ENCODE results near the gene SLC2A10. TPM values are rescaled to one million over a fixed set of nuclear protein-coding genes. Genes with fewer than 3 reads are reported as not detected.

Gene SLC2A10
- total RNA-seq, 2 donors from 2014 or later, result 0.07 TPM; not detected in 1

DNA sequence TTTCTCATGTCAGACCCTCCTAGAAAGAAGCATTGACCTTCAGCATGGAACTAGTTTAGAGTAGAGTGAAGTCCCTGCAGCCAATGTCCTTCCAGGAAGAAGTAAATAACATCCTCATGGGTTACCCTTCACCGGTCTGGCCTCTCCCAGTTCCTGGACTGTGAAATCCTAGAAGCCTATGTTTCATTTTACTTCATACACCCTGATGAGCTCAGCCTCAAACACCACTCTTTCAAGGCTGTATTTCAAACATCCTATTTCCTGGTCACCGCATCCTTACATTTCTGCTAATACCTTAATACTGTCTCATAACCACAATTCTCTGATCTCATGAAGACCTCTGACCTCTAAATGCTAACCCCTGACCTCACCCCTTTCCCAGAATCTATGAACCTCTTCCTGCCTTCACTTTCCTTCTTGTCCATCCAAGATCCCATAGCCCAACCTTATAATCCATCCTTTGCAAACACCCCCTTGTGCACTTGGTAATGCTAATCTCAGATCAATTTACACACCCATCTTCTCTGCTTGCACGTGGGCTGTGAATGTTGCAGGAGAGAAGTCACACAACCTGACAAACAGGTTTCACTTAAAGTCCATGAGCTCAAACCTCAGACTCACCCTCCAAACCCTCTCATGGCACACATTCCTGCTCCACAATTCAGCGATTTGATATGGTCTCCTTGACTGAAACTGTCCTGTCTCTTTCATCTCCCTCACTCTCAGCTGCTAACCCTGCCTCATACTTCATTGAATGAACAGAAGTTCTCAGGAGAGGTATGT is 30.2 kb downstream of the SLC2A10 start:
- no peaks in the 10 kb centered on the region for H3K4me1 Mint-ChIP-seq (ENCODE audit: low read depth)
- no peak overlapping the region for H3K4me3 Mint-ChIP-seq
- ATAC-seq (replicated peaks in 1 of 2), result no peak
- H3K36me3 Mint-ChIP-seq (ENCODE audit: insufficient read depth in 2 of 2), result no peaks in the 10 kb centered on the region
- peaks cover 0 to 4% of the 10 kb centered on the region in 2 donors for H3K9me3 Mint-ChIP-seq
- no peak for DNase-seq
- H3K27me3 Mint-ChIP-seq (ENCODE audit: low read depth), result peaks cover 28% of the 10 kb centered on the region
- no peak overlapping the region for H3K27ac Mint-ChIP-seq

DNA sequence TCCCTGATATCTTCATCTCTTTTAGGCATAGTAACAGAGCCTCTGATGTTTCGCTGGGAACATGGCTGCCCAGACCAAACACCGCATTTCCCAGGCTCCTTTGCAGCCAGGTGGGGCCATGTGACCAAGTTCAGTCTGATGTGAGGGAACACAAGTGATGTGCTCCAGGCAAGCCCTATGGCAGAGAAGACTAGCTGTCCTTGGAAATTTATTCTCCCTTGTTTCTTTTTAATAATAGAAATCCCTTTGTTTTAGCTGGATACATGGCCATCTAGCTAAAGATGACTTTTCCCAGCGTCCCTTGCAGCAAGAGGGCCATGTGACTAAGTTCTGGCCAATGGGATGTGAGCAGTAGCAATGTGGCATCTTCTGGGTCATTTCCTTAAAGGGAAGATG is 30.8 kb downstream of the SLC2A10 start:
- Mint-ChIP-seq H3K27ac (no peak overlapping the region), H3K4me1 (ENCODE audit: low read depth) (no peaks in the 10 kb centered on the region), H3K4me3 (no peak overlapping the region), H3K36me3 (ENCODE audit: insufficient read depth in 2 of 2) (no peaks in the 10 kb centered on the region), H3K27me3 (ENCODE audit: low read depth) (peaks cover 31% of the 10 kb centered on the region), H3K9me3 (peaks cover 0 to 4% of the 10 kb centered on the region in 2 donors)
- DNase-seq (no peak), ATAC-seq (replicated peaks in 1 of 2) (no peak)

DNA sequence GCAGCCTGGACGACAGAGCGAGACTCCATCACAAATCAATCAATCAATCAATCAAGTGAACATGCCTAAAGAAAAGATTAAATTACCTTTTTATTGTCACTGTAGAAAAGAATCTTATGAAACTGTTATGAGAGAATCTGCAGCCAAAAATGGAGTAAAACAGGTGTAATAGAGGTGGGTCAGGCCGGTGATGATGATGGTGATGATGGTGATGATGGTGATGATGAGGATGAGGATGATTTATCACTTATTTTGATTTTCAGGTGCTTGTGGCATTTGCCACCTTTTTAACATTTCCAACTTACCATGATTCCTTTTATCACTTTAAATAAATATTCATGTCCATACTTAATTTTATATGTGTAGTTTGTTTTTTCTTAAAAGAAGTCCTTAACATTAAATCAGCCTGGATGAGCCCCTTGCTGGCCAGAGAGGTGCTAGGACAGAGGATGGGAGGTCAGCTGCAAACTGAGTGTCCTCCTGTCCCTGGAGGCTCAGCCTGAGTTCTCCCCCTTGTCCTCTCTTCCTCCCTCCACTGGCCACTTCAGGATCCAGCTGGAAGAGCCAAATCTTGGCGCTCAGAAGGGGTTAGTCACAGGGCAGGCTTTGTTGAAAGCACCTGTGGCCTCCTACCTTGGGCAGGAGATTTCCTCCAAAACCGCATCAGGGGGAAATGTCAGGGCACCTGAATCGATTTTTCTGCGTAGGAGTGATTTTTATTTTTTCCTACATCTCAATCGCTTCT is 32.6 kb downstream of the SLC2A10 start:
- H3K27me3 Mint-ChIP-seq (ENCODE audit: low read depth), result peaks cover 44% of the 10 kb centered on the region

DNA sequence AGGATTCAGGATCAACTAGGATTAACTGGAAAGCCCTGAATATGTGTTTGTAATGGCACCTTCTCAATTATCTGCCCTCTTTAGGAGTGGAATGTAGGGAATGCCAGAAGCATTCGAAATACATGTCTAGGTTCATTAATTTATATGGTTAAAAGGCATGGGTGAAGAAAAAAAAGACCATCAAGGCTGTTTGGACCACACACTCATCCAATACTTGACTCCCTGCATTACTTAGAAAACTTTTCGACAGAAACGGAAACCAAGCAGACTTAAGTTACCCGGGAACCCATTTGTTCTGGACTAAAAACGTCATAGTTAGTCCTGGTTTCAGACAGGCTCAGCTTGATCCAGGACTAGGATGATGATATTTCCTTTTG is 33.2 kb downstream of the SLC2A10 start:
- Mint-ChIP-seq H3K4me3 (no peak overlapping the region), H3K9me3 (peaks cover 0 to 4% of the 10 kb centered on the region in 2 donors), H3K27me3 (ENCODE audit: low read depth) (peaks cover 50% of the 10 kb centered on the region), H3K36me3 (ENCODE audit: insufficient read depth in 2 of 2) (no peaks in the 10 kb centered on the region), H3K27ac (no peak overlapping the region), H3K4me1 (ENCODE audit: low read depth) (no peaks in the 10 kb centered on the region)
- ATAC-seq (replicated peaks in 1 of 2) (no peak), DNase-seq (no peak)

More for the DNA sequence above, 32.6 kb downstream of the SLC2A10 start:
- Mint-ChIP-seq H3K4me3 (no peak overlapping the region), H3K9me3 (peaks cover 0 to 4% of the 10 kb centered on the region in 2 donors), H3K27ac (no peak overlapping the region), H3K36me3 (ENCODE audit: insufficient read depth in 2 of 2) (no peaks in the 10 kb centered on the region), H3K4me1 (ENCODE audit: low read depth) (no peaks in the 10 kb centered on the region)
- DNase-seq (no peak), ATAC-seq (replicated peaks in 1 of 2) (no peak)

DNA sequence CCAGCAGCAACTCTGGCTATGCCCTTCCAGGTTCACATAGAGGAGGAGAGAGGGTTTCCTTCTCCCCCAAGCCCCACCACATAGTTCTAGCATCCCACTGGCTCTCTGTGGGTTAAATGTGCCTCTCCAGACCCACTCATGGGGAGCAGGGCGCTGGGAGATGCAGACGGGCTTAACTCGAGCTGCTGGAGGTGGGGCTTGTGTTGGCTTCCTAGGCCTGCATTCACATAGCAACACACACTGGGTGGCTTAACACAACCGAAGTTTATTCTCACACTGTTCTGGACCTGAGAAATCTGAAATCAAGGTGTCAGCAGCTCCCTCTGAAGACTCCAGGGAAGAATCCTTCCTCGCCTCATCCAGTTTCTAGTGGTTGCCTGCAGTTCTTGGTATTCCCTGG is 33.6 kb downstream of the SLC2A10 start:
- H3K9me3 Mint-ChIP-seq, result peaks cover 0 to 4% of the 10 kb centered on the region in 2 donors
- H3K27me3 Mint-ChIP-seq (ENCODE audit: low read depth), result peaks cover 54% of the 10 kb centered on the region
- H3K27ac Mint-ChIP-seq, result no peak overlapping the region
- no peaks in the 10 kb centered on the region for H3K36me3 Mint-ChIP-seq (ENCODE audit: insufficient read depth in 2 of 2)
- no peak for ATAC-seq (replicated peaks in 1 of 2)
- no peak overlapping the region for H3K4me3 Mint-ChIP-seq
- no peaks in the 10 kb centered on the region for H3K4me1 Mint-ChIP-seq (ENCODE audit: low read depth)
- no peak for DNase-seq

DNA sequence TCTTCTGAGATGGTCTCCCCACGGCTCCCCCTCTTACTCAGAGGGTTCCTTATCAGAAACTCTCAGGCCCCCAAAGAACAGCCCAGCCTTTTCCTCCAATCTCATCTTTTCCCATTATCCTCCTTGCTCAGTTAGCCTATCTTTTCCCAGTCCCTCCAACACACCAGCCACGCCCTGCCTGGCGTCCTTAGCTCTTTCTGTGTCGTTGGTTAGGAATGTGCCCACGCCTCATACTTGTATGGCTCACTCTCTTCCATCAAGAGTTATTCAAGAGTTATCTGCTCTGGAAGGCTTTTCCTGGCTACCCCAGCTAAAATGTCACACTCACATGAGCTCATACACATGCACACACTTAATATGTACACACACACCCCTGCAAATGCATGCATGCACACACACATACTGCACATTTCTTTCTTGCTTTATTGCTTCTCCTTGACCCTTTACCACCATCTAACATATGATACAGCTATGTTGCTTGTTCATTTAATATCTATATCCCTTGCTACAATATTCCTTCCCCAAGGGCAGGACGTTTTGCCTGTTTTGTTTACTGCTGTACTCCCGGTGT is 37.6 kb downstream of the SLC2A10 start:
- H3K27ac Mint-ChIP-seq, result no peak overlapping the region
- no peaks in the 10 kb centered on the region for H3K9me3 Mint-ChIP-seq
- no peaks in the 10 kb centered on the region for H3K36me3 Mint-ChIP-seq (ENCODE audit: insufficient read depth in 2 of 2)

DNA sequence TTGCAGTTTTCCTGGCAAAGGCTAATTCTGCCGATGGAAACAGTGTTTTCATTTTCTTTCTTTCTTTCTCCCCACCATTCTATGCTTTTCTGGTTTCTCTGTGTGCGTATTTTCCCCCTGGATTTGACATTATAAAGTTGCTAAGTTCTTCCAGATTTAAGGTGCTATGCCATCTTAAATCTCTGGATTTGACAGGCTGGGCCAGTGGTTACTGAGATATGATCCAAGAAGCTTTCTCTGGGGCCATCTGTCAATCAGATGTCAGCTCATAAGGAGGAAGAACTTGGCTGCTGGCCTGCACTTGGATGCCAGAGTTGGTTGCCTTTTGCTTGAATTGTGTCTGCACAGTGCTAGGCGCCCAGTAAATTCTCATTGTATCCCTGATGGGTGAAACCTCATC is 39.7 kb downstream of the SLC2A10 start:
- no peaks in the 10 kb centered on the region for H3K9me3 Mint-ChIP-seq
- H3K4me1 Mint-ChIP-seq (ENCODE audit: low read depth), result peaks cover 4% of the 10 kb centered on the region
- H3K36me3 Mint-ChIP-seq (ENCODE audit: insufficient read depth in 2 of 2), result no peaks in the 10 kb centered on the region
- ATAC-seq (replicated peaks in 1 of 2) (no peak), DNase-seq (no peak)
- H3K27ac Mint-ChIP-seq, result no peak overlapping the region
- H3K27me3 Mint-ChIP-seq (ENCODE audit: low read depth), result peaks cover 66% of the 10 kb centered on the region
- H3K4me3 Mint-ChIP-seq, result no peak overlapping the region

More for the DNA sequence above, 37.6 kb downstream of the SLC2A10 start:
- no peak for ATAC-seq (replicated peaks in 1 of 2)
- Mint-ChIP-seq H3K4me3 (no peak overlapping the region), H3K4me1 (ENCODE audit: low read depth) (no peaks in the 10 kb centered on the region), H3K27me3 (ENCODE audit: low read depth) (peaks cover 71% of the 10 kb centered on the region)
- DNase-seq, result no peak

DNA sequence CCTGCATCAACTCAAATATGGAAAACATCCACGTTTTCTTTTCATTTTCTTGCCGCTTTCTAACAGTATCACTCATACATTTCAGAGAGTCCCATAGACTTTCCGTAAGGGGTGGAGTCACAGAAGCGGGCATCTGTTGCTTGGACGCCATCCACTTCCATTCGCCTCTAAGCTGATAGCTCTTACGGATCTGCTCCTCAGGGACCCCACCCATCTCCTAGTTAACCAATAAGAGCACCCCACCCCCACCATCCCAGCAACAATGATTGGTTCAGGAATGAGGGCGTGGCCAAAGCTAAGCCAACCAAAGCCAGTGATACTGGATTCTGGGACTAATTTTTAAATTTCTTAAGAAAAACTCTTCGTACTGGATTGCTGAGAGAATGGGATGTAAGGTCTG is 42.4 kb downstream of the SLC2A10 start:
- Mint-ChIP-seq H3K36me3 (ENCODE audit: insufficient read depth in 2 of 2) (no peaks in the 10 kb centered on the region), H3K27ac (no peak overlapping the region), H3K9me3 (no peaks in the 10 kb centered on the region), H3K27me3 (ENCODE audit: low read depth) (peaks cover 50% of the 10 kb centered on the region), H3K4me3 (no peak overlapping the region), H3K4me1 (ENCODE audit: low read depth) (peaks cover 4% of the 10 kb centered on the region)
- ATAC-seq (replicated peaks in 1 of 2), result no peak
- no peak for DNase-seq

DNA sequence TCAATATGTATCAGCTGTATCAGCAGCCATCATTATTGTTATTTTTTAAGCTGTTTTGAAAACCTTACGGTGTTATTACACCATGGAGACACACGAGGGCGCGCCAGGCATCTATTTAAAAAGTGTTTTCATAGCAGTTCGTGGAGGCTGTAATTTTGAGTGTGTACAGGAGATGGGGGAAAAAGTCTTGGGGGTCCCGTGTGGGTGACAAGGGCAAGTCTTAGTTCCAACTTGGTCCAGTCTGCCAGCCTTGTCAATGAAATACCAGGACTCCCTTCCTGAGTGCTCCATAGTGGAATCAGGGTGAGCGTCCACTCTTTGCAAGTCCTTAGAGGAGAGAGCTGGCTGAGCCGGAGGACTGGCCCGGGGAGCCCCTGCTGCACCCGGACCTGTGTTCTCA is 43.3 kb downstream of the SLC2A10 start:
- Mint-ChIP-seq H3K4me3 (no peak overlapping the region), H3K4me1 (ENCODE audit: low read depth) (peaks cover 4% of the 10 kb centered on the region), H3K27ac (no peak overlapping the region), H3K27me3 (ENCODE audit: low read depth) (peaks cover 42% of the 10 kb centered on the region), H3K9me3 (no peaks in the 10 kb centered on the region), H3K36me3 (ENCODE audit: insufficient read depth in 2 of 2) (no peaks in the 10 kb centered on the region)
- DNase-seq (peak; percentile 53 to 56), ATAC-seq (replicated peaks in 1 of 2) (no peak)

DNA sequence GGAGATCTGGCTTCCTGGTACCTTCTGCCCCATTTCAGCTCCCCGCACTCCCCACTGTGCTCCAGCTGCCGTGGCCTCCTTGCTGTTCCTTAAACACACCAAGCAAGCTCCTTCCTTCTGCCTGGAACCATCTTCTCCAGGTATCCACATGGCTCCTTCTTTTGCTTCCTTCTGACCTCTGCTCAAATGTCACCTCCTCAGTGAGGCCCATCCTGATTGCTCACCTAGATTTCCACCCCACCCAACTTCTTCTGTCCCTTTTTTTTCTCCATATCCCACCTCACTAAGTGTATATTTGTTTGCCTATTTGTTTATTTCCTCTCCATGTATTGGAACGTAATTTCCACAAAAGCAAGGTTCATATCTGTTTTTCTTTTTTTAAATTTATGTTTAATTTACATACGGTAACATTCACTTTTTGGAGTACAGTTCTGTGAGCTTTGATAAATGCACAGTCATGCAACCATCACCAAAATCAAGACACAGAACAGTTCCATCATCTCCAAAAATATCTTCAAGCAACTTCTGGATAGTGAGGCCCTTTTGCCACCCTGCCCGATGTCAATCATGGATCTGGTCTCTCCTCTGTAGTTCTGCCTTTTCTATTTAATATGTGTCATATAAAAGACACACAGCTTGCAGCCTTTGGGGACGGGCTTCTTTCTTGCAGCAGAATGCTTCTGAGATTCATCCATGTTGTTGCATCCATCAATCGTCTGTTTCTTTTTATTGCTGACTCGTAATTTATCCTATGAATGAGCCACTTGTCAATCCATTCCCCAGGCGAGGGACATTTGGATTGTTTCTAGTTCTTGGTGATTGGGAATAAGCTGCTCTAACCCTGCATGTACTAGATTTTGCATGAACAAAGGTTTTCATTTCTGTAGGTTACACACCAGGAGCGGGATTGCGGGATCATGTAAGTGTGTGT is 46.3 kb downstream of the SLC2A10 start:
- H3K9me3 Mint-ChIP-seq, result no peaks in the 10 kb centered on the region
- H3K27me3 Mint-ChIP-seq (ENCODE audit: low read depth), result peaks cover 24% of the 10 kb centered on the region
- H3K4me1 Mint-ChIP-seq (ENCODE audit: low read depth), result peaks cover 4% of the 10 kb centered on the region
- H3K27ac Mint-ChIP-seq, result no peak overlapping the region
- no peak overlapping the region for H3K4me3 Mint-ChIP-seq
- ATAC-seq (replicated peaks in 1 of 2) (no peak), DNase-seq (no peak)
- H3K36me3 Mint-ChIP-seq (ENCODE audit: insufficient read depth in 2 of 2), result no peaks in the 10 kb centered on the region

DNA sequence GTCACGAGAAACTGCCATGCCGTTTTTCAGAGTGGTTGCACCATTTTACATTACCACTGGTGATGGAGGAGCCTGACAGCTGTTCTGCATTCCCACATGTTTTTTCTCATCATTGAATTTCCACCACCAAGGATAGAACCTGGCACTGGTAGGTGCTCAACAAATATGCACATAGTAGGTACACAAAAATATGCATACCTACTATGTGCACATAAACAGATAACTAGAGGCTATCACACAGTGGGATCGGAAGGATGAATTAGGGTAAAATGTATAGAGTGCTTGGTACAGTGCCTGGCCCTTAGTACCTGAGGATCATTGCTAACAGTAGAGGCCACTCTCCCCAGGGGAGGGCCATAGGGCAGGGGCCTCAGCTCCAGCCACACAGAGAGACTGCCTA is 47.0 kb downstream of the SLC2A10 start:
- Mint-ChIP-seq H3K9me3 (no peaks in the 10 kb centered on the region), H3K27me3 (ENCODE audit: low read depth) (peaks cover 19% of the 10 kb centered on the region), H3K4me1 (ENCODE audit: low read depth) (peaks cover 4% of the 10 kb centered on the region), H3K36me3 (ENCODE audit: insufficient read depth in 2 of 2) (no peaks in the 10 kb centered on the region), H3K27ac (no peak overlapping the region), H3K4me3 (no peak overlapping the region)
- no peak for ATAC-seq (replicated peaks in 1 of 2)
- no peak for DNase-seq

DNA sequence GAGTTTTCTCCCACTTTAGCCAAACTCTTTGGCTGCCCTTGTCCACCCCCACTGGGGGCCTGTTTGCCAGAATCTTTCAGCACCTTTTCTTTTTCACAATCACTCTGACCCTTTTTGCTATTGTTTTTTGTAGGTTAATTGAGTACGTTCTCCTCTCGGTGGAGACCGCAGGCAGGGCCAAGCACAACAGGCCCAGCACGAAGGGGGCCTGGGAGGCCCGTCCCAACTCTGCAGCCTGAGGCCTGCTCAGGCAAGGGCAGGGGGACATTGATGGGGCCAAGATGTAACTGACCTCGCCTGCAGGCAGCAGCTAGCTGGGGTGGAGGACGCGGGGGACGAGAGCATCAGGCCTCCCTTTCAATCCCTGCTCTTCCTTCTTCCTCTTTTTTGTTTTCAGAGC is 47.7 kb downstream of the SLC2A10 start:
- Mint-ChIP-seq H3K27ac (no peak overlapping the region), H3K4me3 (no peak overlapping the region), H3K36me3 (ENCODE audit: insufficient read depth in 2 of 2) (no peaks in the 10 kb centered on the region), H3K27me3 (ENCODE audit: low read depth) (peaks cover 12% of the 10 kb centered on the region), H3K4me1 (ENCODE audit: low read depth) (peaks cover 4% of the 10 kb centered on the region), H3K9me3 (no peaks in the 10 kb centered on the region)
- no peak for ATAC-seq (replicated peaks in 1 of 2)
- DNase-seq, result no peak

Measured in activated T-cell treated with anti-CD3 and anti-CD28 coated beads, Interleukin-2, amount 50 U/mL, for 72 hours (primary cell).